ENCODE data around the gene SPTSSB.
A peak's percentile ranks its signal among the peaks of the same experiment; 100 is the strongest.

The SPTSSB gene

GRCh38 chr3:161389445-161390035 is 18.2 kb upstream of the SPTSSB start:
- no peak for DNase-seq

- DNase-seq, result no peak
These were observed 17.5 kb upstream of the SPTSSB start for GRCh38 chr3:161388855-161389254.

- no peak for DNase-seq
These were observed 15.9 kb upstream of the SPTSSB start for GRCh38 chr3:161386991-161387770.

- no peak for DNase-seq
These were observed 1.3 kb upstream of the SPTSSB start for GRCh38 chr3:161372321-161373260.

GRCh38 chr3:161369531-161369930 is 1.8 kb downstream of the SPTSSB start:
- no peak for DNase-seq

- DNase-seq, result no peak
These were observed 5.2 kb downstream of the SPTSSB start for GRCh38 chr3:161366094-161366493.

- no peak for DNase-seq
These were observed 12.8 kb downstream of the SPTSSB start for GRCh38 chr3:161358488-161358887.

- DNase-seq, result no peak
These were observed 15.0 kb downstream of the SPTSSB start for GRCh38 chr3:161356287-161356686.

- DNase-seq, result no peak
These were observed 15.8 kb downstream of the SPTSSB start for GRCh38 chr3:161355508-161355907.

- no peak for DNase-seq
These were observed 16.8 kb downstream of the SPTSSB start for GRCh38 chr3:161354554-161354953.

GRCh38 chr3:161351330-161351729 is 20.0 kb downstream of the SPTSSB start:
- no peak for DNase-seq

- no peak for DNase-seq
These were observed 20.4 kb downstream of the SPTSSB start for GRCh38 chr3:161350916-161351315.

- peak; percentile 71 for DNase-seq
These were observed 21.6 kb downstream of the SPTSSB start for GRCh38 chr3:161349529-161350312.

- no peak for DNase-seq
These were observed 22.4 kb downstream of the SPTSSB start for GRCh38 chr3:161348796-161349400.

- no peak for DNase-seq
These were observed 23.6 kb downstream of the SPTSSB start for GRCh38 chr3:161347726-161348125.

- no peak for DNase-seq
These were observed 26.3 kb downstream of the SPTSSB start for GRCh38 chr3:161345023-161345422.

- no peak for DNase-seq
These were observed 27.3 kb downstream of the SPTSSB start for GRCh38 chr3:161343986-161344385.

- DNase-seq, result no peak
These were observed 27.8 kb downstream of the SPTSSB start for GRCh38 chr3:161343540-161343939.

- no peak for DNase-seq
These were observed 28.7 kb downstream of the SPTSSB start for GRCh38 chr3:161342629-161343028.

GRCh38 chr3:161339517-161340500 is 31.5 kb downstream of the SPTSSB start:
- no peak for DNase-seq

- DNase-seq, result no peak
These were observed 34.0 kb downstream of the SPTSSB start for GRCh38 chr3:161337311-161337710.

Measured in HCEC 1CT (cell line).